Natural killer cell (primary cell): ENCODE data around the gene PAPOLA. TPM values are rescaled to one million over a fixed set of nuclear protein-coding genes. Genes with fewer than 3 reads are reported as not detected.

Source experiments
- ATAC-seq, 3 donors: fragments of 150-1000 bp in 2 of 3; fragments of 200-7000 bp in 1 of 3; cut with Tn5 transposase; 1 replicate in 1 of 3; 2 replicates in 2 of 3; pipeline ENCODE4 v1.10.0; 2021; ENCODE audit warnings: mild to moderate bottlenecking in 2 of 3, moderate library complexity in 2 of 3
- DNase-seq, 2 donors: peaks; one replicate each; pipeline versions ENCODE4 v3.0.0 to v3.0.0-alpha.2; 2013 to 2021; ENCODE audit warnings: mixed read lengths in 1 of 2
- H3K27ac ChIP-seq: one replicate; pipeline ENCODE4 v1.5.1; 2013; ENCODE audit warnings: mild to moderate bottlenecking, low read length
- H3K27me3 ChIP-seq: one replicate; pipeline ENCODE4 v1.6.1; 2013; ENCODE audit warnings: low read length; ENCODE audit not compliant: control insufficient read depth, insufficient read depth
- H3K36me3 ChIP-seq: one replicate; pipeline ENCODE4 v1.6.1; 2013; ENCODE audit warnings: low read length; ENCODE audit not compliant: control insufficient read depth, insufficient read depth
- H3K4me1 ChIP-seq: one replicate; pipeline ENCODE4 v1.6.1; 2013; ENCODE audit warnings: low read length; ENCODE audit not compliant: control insufficient read depth, insufficient read depth
- H3K4me3 ChIP-seq: one replicate; pipeline ENCODE4 v1.5.1; 2013; ENCODE audit warnings: low read length
- H3K9me3 ChIP-seq: one replicate; pipeline ENCODE4 v1.6.1; 2013; ENCODE audit warnings: low read length; ENCODE audit not compliant: control insufficient read depth, insufficient read depth
- H3K27ac Mint-ChIP-seq, 2 donors: one replicate each; pipeline ENCODE4 v1.8.0; 2022; ENCODE audit warnings: mild to moderate bottlenecking in 2 of 2, mixed read lengths in 2 of 2, moderate library complexity in 1 of 2
- H3K27me3 Mint-ChIP-seq, 2 donors: one replicate each; pipeline ENCODE4 v1.8.0; 2022; ENCODE audit warnings: low read depth in 2 of 2, mixed read lengths in 2 of 2
- H3K36me3 Mint-ChIP-seq: one replicate; pipeline ENCODE4 v1.8.0; 2022; ENCODE audit warnings: mixed read lengths
- H3K4me1 Mint-ChIP-seq, 2 donors: one replicate each; pipeline ENCODE4 v1.8.0; 2022; ENCODE audit warnings: mixed read lengths in 2 of 2
- H3K4me3 Mint-ChIP-seq: one replicate; pipeline ENCODE4 v1.8.0; 2022; ENCODE audit warnings: mild to moderate bottlenecking, moderate library complexity, mixed read lengths
- H3K9me3 Mint-ChIP-seq, 2 donors: one replicate each; pipeline ENCODE4 v1.8.0; 2022; ENCODE audit warnings: mixed read lengths in 2 of 2
- whole genome bisulfite sequencing: methylation state at CpG from one replicate; pipeline ENCODE4 v1.1.7; 2013; ENCODE audit warnings: missing lambda C conversion rate; ENCODE audit not compliant: insufficient coverage; 5-methylcytosine and 5-hydroxymethylcytosine counted together
- intact Hi-C: fragments of 100-400 bp; cut with micrococcal nuclease; formaldehyde crosslinking; loops from one replicate; pipeline ENCODE4 v1.14.2; 2022
- total RNA-seq, 4 donors: library from RNA; stranded (reverse); fragments of 120-200 nt in 1 of 4; gene quantifications; one replicate each; pipeline versions ENCODE4 v1.2.3 to v1.2.4, GENCODE V29; 2013 to 2022
- TF ChIP-seq, protein P1 (sequence below): fragments of 200-600 bp; IDR thresholded peaks from one replicate; pipeline ENCODE4 v1.8.0; 2022; ENCODE audit warnings: antibody characterized with exemption

PAPOLA gene
- total RNA-seq, 3 donors from 2014 or later (not counting 1 experiment from before 2014, with no cell fraction given): 200 to 225 (median 224) TPM

GRCh38 chr14:96494331-96494730, 7.9 kb upstream of the PAPOLA start:
- H3K9me3 Mint-ChIP-seq: no peaks in the 10 kb centered on the region
- DNase-seq: no peak
- no peaks in the 10 kb centered on the region for H3K36me3 Mint-ChIP-seq
- TF ChIP-seq, protein P1, sequence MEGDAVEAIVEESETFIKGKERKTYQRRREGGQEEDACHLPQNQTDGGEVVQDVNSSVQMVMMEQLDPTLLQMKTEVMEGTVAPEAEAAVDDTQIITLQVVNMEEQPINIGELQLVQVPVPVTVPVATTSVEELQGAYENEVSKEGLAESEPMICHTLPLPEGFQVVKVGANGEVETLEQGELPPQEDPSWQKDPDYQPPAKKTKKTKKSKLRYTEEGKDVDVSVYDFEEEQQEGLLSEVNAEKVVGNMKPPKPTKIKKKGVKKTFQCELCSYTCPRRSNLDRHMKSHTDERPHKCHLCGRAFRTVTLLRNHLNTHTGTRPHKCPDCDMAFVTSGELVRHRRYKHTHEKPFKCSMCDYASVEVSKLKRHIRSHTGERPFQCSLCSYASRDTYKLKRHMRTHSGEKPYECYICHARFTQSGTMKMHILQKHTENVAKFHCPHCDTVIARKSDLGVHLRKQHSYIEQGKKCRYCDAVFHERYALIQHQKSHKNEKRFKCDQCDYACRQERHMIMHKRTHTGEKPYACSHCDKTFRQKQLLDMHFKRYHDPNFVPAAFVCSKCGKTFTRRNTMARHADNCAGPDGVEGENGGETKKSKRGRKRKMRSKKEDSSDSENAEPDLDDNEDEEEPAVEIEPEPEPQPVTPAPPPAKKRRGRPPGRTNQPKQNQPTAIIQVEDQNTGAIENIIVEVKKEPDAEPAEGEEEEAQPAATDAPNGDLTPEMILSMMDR: no peak
- no peak for ATAC-seq
- Histone ChIP-seq H3K4me1 (no peaks in the 10 kb centered on the region), H3K9me3 (no peaks in the 10 kb centered on the region), H3K4me3 (no peak overlapping the region), H3K27ac (no peak overlapping the region), H3K27me3 (no peaks in the 10 kb centered on the region), H3K36me3 (no peaks in the 10 kb centered on the region)
- peaks cover 29 to 47% of the 10 kb centered on the region in 2 donors for H3K27me3 Mint-ChIP-seq
- H3K4me1 Mint-ChIP-seq: peaks cover 0 to 6% of the 10 kb centered on the region in 2 donors
- 86% methylated on average over 3 of the region's 3 CpGs for WGBS
- H3K4me3 Mint-ChIP-seq: no peak overlapping the region
- H3K27ac Mint-ChIP-seq: no peak overlapping the region
- intact Hi-C loops: no loop called here

- no peak overlapping the region for H3K27ac ChIP-seq
- intact Hi-C loops: no loop called here
- no peaks in the 10 kb centered on the region for H3K27me3 ChIP-seq
- Mint-ChIP-seq H3K4me3 (no peak overlapping the region), H3K4me1 (peaks cover 6 to 11% of the 10 kb centered on the region in 2 donors), H3K36me3 (no peaks in the 10 kb centered on the region), H3K27ac (no peak overlapping the region), H3K27me3 (peaks cover 28 to 31% of the 10 kb centered on the region in 2 donors), H3K9me3 (no peaks in the 10 kb centered on the region)
- ATAC-seq: no peak
- H3K4me1 ChIP-seq: peaks cover 9% of the 10 kb centered on the region
- H3K36me3 ChIP-seq: no peaks in the 10 kb centered on the region
- WGBS: 50% methylated on average over 3 of the region's 5 CpGs
- H3K9me3 ChIP-seq: no peaks in the 10 kb centered on the region
- TF ChIP-seq, protein P1: no peak
- no peak for DNase-seq
- no peak overlapping the region for H3K4me3 ChIP-seq
Observed at GRCh38 chr14:96497087-96497486, 5.1 kb upstream of the PAPOLA start.

- Histone ChIP-seq H3K27ac (no peak overlapping the region), H3K9me3 (no peaks in the 10 kb centered on the region), H3K27me3 (no peaks in the 10 kb centered on the region), H3K36me3 (no peaks in the 10 kb centered on the region), H3K4me3 (no peak overlapping the region), H3K4me1 (peaks cover 9% of the 10 kb centered on the region)
- 100% methylated on average over 2 of the region's 3 CpGs for WGBS
- no peak for ATAC-seq
- no peak for DNase-seq
- Mint-ChIP-seq H3K9me3 (no peaks in the 10 kb centered on the region), H3K4me1 (peaks cover 6 to 14% of the 10 kb centered on the region in 2 donors), H3K36me3 (no peaks in the 10 kb centered on the region), H3K27me3 (peaks cover 26 to 31% of the 10 kb centered on the region in 2 donors), H3K27ac (no peak overlapping the region), H3K4me3 (no peak overlapping the region)
- intact Hi-C loops: no loop called here
- TF ChIP-seq, protein P1: no peak
Observed at GRCh38 chr14:96497586-96497985, 4.6 kb upstream of the PAPOLA start.

- Mint-ChIP-seq H3K4me1 (peaks cover 41 to 50% of the 10 kb centered on the region in 2 donors), H3K9me3 (no peaks in the 10 kb centered on the region), H3K36me3 (no peaks in the 10 kb centered on the region), H3K27me3 (peaks cover 13 to 14% of the 10 kb centered on the region in 2 donors), H3K4me3 (peak overlapping the region; percentile 90), H3K27ac (peak overlapping the region; percentile 90 to 99)
- Histone ChIP-seq H3K36me3 (no peaks in the 10 kb centered on the region), H3K27me3 (no peaks in the 10 kb centered on the region), H3K4me3 (peak overlapping the region; percentile 100), H3K27ac (peak overlapping the region; percentile 99), H3K4me1 (peaks cover 35% of the 10 kb centered on the region), H3K9me3 (no peaks in the 10 kb centered on the region)
- intact Hi-C loops: loop anchor here (5.0 kb wide), 1 partner anchor 296 kb away; the partner anchor contains the start of gene VRK1
- TF ChIP-seq, protein P1: no peak
- DNase-seq (no peak), ATAC-seq (no peak)
- under 1% methylated on average over 11 of the region's 15 CpGs for WGBS
Observed at GRCh38 chr14:96501217-96501739, 904 bp upstream of the PAPOLA start.
